Large intestine (tissue), 3 donors: ENCODE data around the gene LRMDA. TPM values are rescaled to one million over a fixed set of nuclear protein-coding genes. Genes with fewer than 3 reads are reported as not detected.

Experiments
- DNase-seq, 2 donors: peaks; one replicate each; pipeline versions ENCODE4 v3.0.0 to v3.0.0-alpha.2; 2013
- H3K27ac ChIP-seq: one replicate; pipeline ENCODE4 v1.5.1; 2013; ENCODE audit warnings: low read length
- H3K27me3 ChIP-seq: 2 replicates; pipeline ENCODE4 v1.6.1; 2013; ENCODE audit warnings: low read length; ENCODE audit not compliant: control insufficient read depth, insufficient read depth
- H3K36me3 ChIP-seq: 2 replicates; pipeline ENCODE4 v1.6.1; 2013; ENCODE audit warnings: low read length; ENCODE audit not compliant: control insufficient read depth, insufficient read depth
- H3K4me1 ChIP-seq: one replicate; pipeline ENCODE4 v1.6.1; 2013; ENCODE audit warnings: low read length; ENCODE audit not compliant: control insufficient read depth, insufficient read depth
- H3K4me3 ChIP-seq: one replicate; pipeline ENCODE4 v1.5.1; 2013; ENCODE audit warnings: low read length
- H3K9me3 ChIP-seq: one replicate; pipeline ENCODE4 v1.6.1; 2013; ENCODE audit warnings: mild to moderate bottlenecking, low read depth, low read length, moderate library complexity; ENCODE audit not compliant: control insufficient read depth
- WGBS: methylation state at CpG from one replicate; pipeline ENCODE4 v1.1.5; 2013; ENCODE audit warnings: low lambda C conversion rate; ENCODE audit not compliant: insufficient coverage; 5-methylcytosine and 5-hydroxymethylcytosine counted together
- polyA plus RNA-seq: library from polyadenylated mRNA; unstranded; fragments of 120-200 nt; gene quantifications from one replicate; pipeline ENCODE4 v1.2.1, GENCODE V29; 2013

LRMDA gene
- polyA plus RNA-seq, 1 donor = 5.3 TPM

GRCh38 chr10:76491216-76491615 lies 1059.8 kb downstream of the LRMDA start:
- no peak overlapping the region for H3K4me3 ChIP-seq
- H3K4me1 ChIP-seq = no peaks in the 10 kb centered on the region
- H3K27me3 ChIP-seq = no peaks in the 10 kb centered on the region
- DNase-seq = no peak
- H3K9me3 ChIP-seq = no peaks in the 10 kb centered on the region
- H3K36me3 ChIP-seq = no peaks in the 10 kb centered on the region
- no peak overlapping the region for H3K27ac ChIP-seq

GRCh38 chr10:76492026-76492425 lies 1060.6 kb downstream of the LRMDA start:
- Histone ChIP-seq H3K27ac (no peak overlapping the region), H3K4me3 (no peak overlapping the region), H3K4me1 (no peaks in the 10 kb centered on the region), H3K36me3 (no peaks in the 10 kb centered on the region), H3K9me3 (no peaks in the 10 kb centered on the region), H3K27me3 (no peaks in the 10 kb centered on the region)
- 83% methylated on average over 1 of the region's 3 CpGs for WGBS
- no peak for DNase-seq

- H3K27me3 ChIP-seq = no peaks in the 10 kb centered on the region
- DNase-seq = no peak
- no peak overlapping the region for H3K27ac ChIP-seq
- no CpG with 5 or more reads among the region's 5 CpGs for WGBS
- H3K9me3 ChIP-seq = no peaks in the 10 kb centered on the region
- H3K36me3 ChIP-seq = no peaks in the 10 kb centered on the region
- H3K4me1 ChIP-seq = no peaks in the 10 kb centered on the region
- H3K4me3 ChIP-seq = no peak overlapping the region
Observed at GRCh38 chr10:76492678-76493472, 1061.5 kb downstream of the LRMDA start.

GRCh38 chr10:76497666-76498065 lies 1066.2 kb downstream of the LRMDA start:
- Histone ChIP-seq H3K27me3 (no peaks in the 10 kb centered on the region), H3K27ac (no peak overlapping the region), H3K4me3 (no peak overlapping the region), H3K36me3 (no peaks in the 10 kb centered on the region), H3K9me3 (no peaks in the 10 kb centered on the region), H3K4me1 (no peaks in the 10 kb centered on the region)
- DNase-seq = no peak

GRCh38 chr10:76504823-76505222 lies 1073.4 kb downstream of the LRMDA start:
- H3K36me3 ChIP-seq = no peaks in the 10 kb centered on the region
- 100% methylated on average over 1 of the region's 1 CpG for WGBS
- no peaks in the 10 kb centered on the region for H3K4me1 ChIP-seq
- H3K27me3 ChIP-seq = no peaks in the 10 kb centered on the region
- DNase-seq = no peak
- H3K9me3 ChIP-seq = no peaks in the 10 kb centered on the region
- H3K27ac ChIP-seq = no peak overlapping the region
- no peak overlapping the region for H3K4me3 ChIP-seq

GRCh38 chr10:76509446-76509845 lies 1078.0 kb downstream of the LRMDA start:
- DNase-seq = no peak
- Histone ChIP-seq H3K27ac (no peak overlapping the region), H3K9me3 (no peaks in the 10 kb centered on the region), H3K36me3 (no peaks in the 10 kb centered on the region), H3K27me3 (no peaks in the 10 kb centered on the region), H3K4me3 (no peak overlapping the region), H3K4me1 (no peaks in the 10 kb centered on the region)
- no CpG with 5 or more reads among the region's 3 CpGs for WGBS

- no CpG with 5 or more reads among the region's 2 CpGs for WGBS
- Histone ChIP-seq H3K9me3 (no peaks in the 10 kb centered on the region), H3K36me3 (no peaks in the 10 kb centered on the region), H3K27me3 (no peaks in the 10 kb centered on the region), H3K4me3 (no peak overlapping the region), H3K4me1 (no peaks in the 10 kb centered on the region), H3K27ac (no peak overlapping the region)
- no peak for DNase-seq
Observed at GRCh38 chr10:76514321-76514720, 1082.9 kb downstream of the LRMDA start.

GRCh38 chr10:76514869-76515268 lies 1083.4 kb downstream of the LRMDA start:
- WGBS = 100% methylated on average over 1 of the region's 1 CpG
- no peak overlapping the region for H3K4me3 ChIP-seq
- H3K9me3 ChIP-seq = no peaks in the 10 kb centered on the region
- H3K27ac ChIP-seq = no peak overlapping the region
- no peaks in the 10 kb centered on the region for H3K27me3 ChIP-seq
- H3K4me1 ChIP-seq = no peaks in the 10 kb centered on the region
- no peaks in the 10 kb centered on the region for H3K36me3 ChIP-seq
- DNase-seq = no peak

- no peaks in the 10 kb centered on the region for H3K9me3 ChIP-seq
- no peaks in the 10 kb centered on the region for H3K4me1 ChIP-seq
- WGBS = 100% methylated on average over 1 of the region's 7 CpGs
- no peaks in the 10 kb centered on the region for H3K27me3 ChIP-seq
- no peak overlapping the region for H3K27ac ChIP-seq
- DNase-seq = no peak
- H3K4me3 ChIP-seq = no peak overlapping the region
- H3K36me3 ChIP-seq = no peaks in the 10 kb centered on the region
Observed at GRCh38 chr10:76522547-76522946, 1091.1 kb downstream of the LRMDA start.

- H3K27me3 ChIP-seq = no peaks in the 10 kb centered on the region
- no peak overlapping the region for H3K27ac ChIP-seq
- no peaks in the 10 kb centered on the region for H3K36me3 ChIP-seq
- no peak for DNase-seq
- H3K4me3 ChIP-seq = no peak overlapping the region
- H3K4me1 ChIP-seq = no peaks in the 10 kb centered on the region
- H3K9me3 ChIP-seq = no peaks in the 10 kb centered on the region
- no CpG with 5 or more reads among the region's 5 CpGs for WGBS
Observed at GRCh38 chr10:76523246-76523645, 1091.8 kb downstream of the LRMDA start.

- DNase-seq = no peak
Observed at GRCh38 chr10:76523791-76524351, 1092.4 kb downstream of the LRMDA start.

More at GRCh38 chr10:76523791-76524351, 1092.4 kb downstream of the LRMDA start:
- no peak overlapping the region for H3K4me3 ChIP-seq
- H3K27ac ChIP-seq = no peak overlapping the region
- no peaks in the 10 kb centered on the region for H3K4me1 ChIP-seq
- WGBS = 55% methylated on average over 4 of the region's 12 CpGs
- H3K27me3 ChIP-seq = no peaks in the 10 kb centered on the region
- no peaks in the 10 kb centered on the region for H3K36me3 ChIP-seq
- no peaks in the 10 kb centered on the region for H3K9me3 ChIP-seq
